SKM-1 (cell line): ENCODE data around the gene GLCE.
"Not testable (repeated sequence)": the region's sequence is repeated elsewhere in the genome, so short reads cannot be mapped to it uniquely, and the experiment has no call there.

ENCODE experiments used
- DNase-seq: peaks from one replicate; lab custom pipeline; 2025; ENCODE audit not compliant: unreplicated experiment; lab: John Stamatoyannopoulos, UW

The GLCE gene

GRCh38 chr15:69134791-69135190, 25.6 kb upstream of the GLCE start:
- no peak for DNase-seq

GRCh38 chr15:69135499-69135898, 24.9 kb upstream of the GLCE start:
- DNase-seq = no peak

GRCh38 chr15:69138963-69139362, 21.5 kb upstream of the GLCE start:
- DNase-seq = no peak

- DNase-seq = no peak
Measured at GRCh38 chr15:69140306-69140705, 20.1 kb upstream of the GLCE start.

GRCh38 chr15:69141286-69141701, 19.1 kb upstream of the GLCE start:
- DNase-seq = no peak

- DNase-seq = no peak
Measured at GRCh38 chr15:69141833-69142232, 18.6 kb upstream of the GLCE start.

- no peak for DNase-seq
Measured at GRCh38 chr15:69143756-69144436, 16.5 kb upstream of the GLCE start.

GRCh38 chr15:69144530-69144929, 15.9 kb upstream of the GLCE start:
- DNase-seq = no peak

GRCh38 chr15:69145149-69145693, 15.2 kb upstream of the GLCE start:
- no peak for DNase-seq

- DNase-seq = no peak
Measured at GRCh38 chr15:69145694-69146492, 14.5 kb upstream of the GLCE start.

GRCh38 chr15:69146724-69147435, 13.6 kb upstream of the GLCE start:
- DNase-seq = no peak

GRCh38 chr15:69148465-69148864, 12.0 kb upstream of the GLCE start:
- no peak for DNase-seq

- no peak for DNase-seq
Measured at GRCh38 chr15:69149163-69149562, 11.3 kb upstream of the GLCE start.

- DNase-seq = no peak
Measured at GRCh38 chr15:69149803-69150202, 10.6 kb upstream of the GLCE start.

- no peak for DNase-seq
Measured at GRCh38 chr15:69150336-69150735, 10.1 kb upstream of the GLCE start.

GRCh38 chr15:69150841-69151240, 9.6 kb upstream of the GLCE start:
- no peak for DNase-seq

- DNase-seq = no peak
Measured at GRCh38 chr15:69153046-69153445, 7.4 kb upstream of the GLCE start.

GRCh38 chr15:69153587-69153986, 6.8 kb upstream of the GLCE start:
- not testable (repeated sequence) for DNase-seq

GRCh38 chr15:69154078-69154477, 6.4 kb upstream of the GLCE start:
- DNase-seq = no peak

GRCh38 chr15:69154684-69155083, 5.8 kb upstream of the GLCE start:
- DNase-seq = no peak

GRCh38 chr15:69156736-69157381, 3.6 kb upstream of the GLCE start:
- no peak for DNase-seq
